Subcutaneous adipose tissue (tissue), 4 donors: ENCODE results near the gene ADGRA1. TPM values are rescaled to one million over a fixed set of nuclear protein-coding genes. Genes with fewer than 3 reads are reported as not detected.

Source experiments
- total RNA-seq, 4 donors: library from RNA; depleted of rRNA; stranded (reverse); fragments of >200 nt; gene quantifications; one replicate each; pipeline ENCODE4 v1.1.0, GENCODE V29; 2016
- TF ChIP-seq, protein P1 (sequence below): fragments of 450-650 bp; IDR thresholded peaks from one replicate; pipeline ENCODE4 v1.5.1; 2016; ENCODE audit warnings: low read depth, mild to moderate bottlenecking, control low read depth, antibody characterized with exemption, moderate library complexity

Gene ADGRA1
- total RNA-seq, 4 donors from 2014 or later: 0.38 TPM; not detected in 3

DNA sequence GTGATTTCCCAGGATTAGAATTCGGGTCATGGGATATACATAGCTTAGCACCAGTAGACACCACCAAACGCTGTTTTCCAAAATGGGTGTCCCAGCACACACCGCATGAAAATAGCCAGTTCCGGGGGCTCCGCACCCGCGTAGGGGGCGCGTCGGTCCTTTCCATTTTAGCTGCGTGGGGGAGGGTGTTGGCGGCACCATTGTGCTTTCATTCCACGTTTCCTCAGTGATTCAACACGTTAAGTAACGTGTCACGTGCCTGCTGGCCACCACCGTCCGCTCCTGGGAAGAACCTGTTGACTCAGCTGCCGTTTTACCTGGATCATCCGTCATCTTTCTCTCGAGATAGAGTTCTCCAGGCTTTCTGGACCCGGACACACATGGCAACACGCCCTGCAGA lies 25.6 kb upstream of the ADGRA1 start:
- TF ChIP-seq, protein P1, sequence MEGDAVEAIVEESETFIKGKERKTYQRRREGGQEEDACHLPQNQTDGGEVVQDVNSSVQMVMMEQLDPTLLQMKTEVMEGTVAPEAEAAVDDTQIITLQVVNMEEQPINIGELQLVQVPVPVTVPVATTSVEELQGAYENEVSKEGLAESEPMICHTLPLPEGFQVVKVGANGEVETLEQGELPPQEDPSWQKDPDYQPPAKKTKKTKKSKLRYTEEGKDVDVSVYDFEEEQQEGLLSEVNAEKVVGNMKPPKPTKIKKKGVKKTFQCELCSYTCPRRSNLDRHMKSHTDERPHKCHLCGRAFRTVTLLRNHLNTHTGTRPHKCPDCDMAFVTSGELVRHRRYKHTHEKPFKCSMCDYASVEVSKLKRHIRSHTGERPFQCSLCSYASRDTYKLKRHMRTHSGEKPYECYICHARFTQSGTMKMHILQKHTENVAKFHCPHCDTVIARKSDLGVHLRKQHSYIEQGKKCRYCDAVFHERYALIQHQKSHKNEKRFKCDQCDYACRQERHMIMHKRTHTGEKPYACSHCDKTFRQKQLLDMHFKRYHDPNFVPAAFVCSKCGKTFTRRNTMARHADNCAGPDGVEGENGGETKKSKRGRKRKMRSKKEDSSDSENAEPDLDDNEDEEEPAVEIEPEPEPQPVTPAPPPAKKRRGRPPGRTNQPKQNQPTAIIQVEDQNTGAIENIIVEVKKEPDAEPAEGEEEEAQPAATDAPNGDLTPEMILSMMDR: no peak

DNA sequence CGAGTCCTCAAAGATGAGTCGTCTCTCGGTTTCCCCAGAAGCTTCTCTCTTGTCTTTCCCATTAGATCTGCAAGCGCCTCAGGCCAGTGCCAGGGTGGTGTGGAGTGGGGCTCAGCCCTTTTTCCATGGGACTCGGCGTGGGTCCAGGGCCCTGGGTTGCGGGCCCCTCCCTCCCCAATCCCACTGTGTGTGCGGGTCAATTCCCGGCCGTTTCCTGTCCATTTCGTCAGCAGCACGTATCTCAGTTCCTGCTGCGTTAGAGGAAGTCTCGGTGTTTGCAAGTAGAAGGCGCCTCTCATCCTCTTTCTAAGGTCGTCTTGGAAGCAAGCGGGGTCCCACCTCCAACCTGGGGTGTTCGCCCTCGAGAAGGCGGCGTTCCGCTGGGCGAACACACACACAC lies 25.1 kb upstream of the ADGRA1 start:
- TF ChIP-seq, protein P1: no peak

DNA sequence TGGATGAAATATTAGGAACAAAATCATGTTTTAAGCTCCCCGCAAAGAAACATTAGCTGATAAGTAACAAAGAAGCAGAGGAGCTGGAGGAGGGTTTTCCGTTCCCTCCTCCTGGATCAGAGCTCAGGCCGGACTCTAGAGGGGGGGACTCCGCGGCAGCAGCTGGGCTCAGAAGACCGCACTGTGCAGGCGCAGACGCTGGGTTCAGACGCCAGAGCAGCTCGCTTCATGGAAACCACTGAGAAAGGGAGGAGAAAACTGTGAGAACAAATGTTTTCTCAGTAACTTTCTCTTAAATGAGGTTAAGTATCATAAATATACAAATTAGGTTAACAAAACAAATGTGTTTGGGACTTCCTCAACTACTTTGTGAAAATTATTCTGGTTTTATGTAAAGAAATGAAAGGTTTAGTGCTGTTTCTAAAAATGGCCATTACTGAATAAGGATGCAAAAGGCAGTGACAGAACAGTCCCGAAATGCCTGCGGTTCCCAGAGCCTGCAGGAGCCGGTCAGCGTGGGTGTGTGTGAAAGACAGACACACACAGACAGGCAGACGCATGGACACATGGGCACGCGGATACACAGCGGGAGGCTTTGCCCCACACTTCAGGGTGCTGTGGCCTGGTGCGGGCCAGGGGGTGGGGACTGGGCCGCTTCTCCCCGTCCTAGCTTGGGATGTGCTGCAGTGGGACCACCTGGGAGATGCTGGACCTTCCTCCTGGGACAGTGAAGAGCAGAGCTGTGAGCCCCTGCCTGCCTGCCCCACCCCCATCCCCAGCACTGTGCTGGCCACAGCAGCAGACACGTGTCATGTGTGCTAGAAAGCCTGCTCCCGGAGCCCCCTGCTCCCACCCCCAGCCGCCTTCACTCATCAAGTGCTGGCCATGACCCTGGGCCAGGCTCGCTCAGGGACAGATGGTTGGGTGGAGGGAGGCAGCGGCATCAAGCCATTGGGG lies 20.3 kb upstream of the ADGRA1 start:
- TF ChIP-seq, protein P1: no peak

DNA sequence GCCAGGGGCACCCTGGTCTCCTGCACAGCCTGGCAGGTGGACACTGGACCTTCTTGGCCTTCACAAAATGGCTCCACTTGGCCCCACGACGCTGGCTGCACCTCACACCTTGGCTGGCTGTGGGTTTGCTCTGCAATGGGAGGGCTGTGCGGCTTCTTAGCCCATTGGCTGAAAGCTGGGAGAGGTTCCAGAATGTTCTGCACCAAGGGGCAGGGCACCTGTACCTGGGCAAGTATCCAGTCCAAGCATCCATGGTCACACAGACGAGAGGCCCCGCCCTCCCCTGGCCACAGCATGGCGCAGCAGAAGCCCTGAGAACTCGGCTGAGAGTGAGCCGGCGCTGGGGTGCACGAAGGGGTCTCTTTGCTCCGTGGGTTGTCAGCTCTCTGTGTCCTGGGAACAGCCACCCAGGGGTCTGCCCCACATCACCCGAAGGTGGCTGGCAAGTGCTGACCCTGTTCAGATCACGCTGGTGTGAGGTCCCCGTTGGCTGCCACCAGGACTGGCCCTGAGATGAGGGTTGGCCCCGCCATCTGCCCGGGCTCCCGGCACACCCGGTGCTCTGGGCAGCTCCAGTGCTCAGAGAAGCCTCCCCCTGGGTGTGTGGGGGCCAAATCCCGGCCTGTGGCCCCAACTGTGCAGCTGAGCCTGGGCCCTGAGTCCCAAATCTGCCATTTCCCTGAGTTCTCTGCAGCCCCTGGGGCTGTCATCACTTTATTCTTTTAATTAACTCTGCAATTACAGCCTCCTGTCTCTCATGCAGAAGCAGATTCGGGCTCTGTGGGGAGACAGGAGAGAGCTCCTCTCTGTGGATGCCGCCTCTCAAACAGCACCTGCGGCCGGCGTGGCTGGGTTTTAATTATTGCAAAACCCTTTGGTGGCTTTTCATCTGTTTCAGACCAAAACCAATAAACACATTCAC lies 19.4 kb upstream of the ADGRA1 start:
- TF ChIP-seq, protein P1: no peak

DNA sequence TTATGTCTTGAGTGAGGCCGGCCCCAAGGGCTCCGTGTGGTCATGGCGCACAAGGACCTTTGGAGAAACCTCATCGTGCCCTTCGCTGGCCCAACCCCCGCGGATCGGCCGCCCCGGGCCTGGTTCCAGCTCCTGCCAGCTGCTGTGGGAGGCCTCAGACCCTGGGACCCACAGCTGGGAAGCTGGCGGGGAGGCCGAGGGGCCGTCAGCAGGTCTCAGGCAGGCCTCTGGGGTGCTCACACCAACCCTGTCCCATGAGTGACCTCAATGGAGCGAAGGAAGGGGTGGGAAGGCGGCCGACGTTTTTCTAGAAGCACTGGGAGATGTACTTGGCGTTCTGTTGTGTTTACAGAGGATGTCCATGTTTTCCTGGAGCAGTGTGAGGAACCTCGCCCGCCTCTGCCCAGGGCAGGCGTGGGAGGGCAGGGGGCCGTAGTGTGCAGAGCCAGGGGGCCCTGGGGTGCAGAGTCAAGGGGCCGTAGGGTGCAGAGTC lies 18.6 kb upstream of the ADGRA1 start:
- TF ChIP-seq, protein P1: no peak

DNA sequence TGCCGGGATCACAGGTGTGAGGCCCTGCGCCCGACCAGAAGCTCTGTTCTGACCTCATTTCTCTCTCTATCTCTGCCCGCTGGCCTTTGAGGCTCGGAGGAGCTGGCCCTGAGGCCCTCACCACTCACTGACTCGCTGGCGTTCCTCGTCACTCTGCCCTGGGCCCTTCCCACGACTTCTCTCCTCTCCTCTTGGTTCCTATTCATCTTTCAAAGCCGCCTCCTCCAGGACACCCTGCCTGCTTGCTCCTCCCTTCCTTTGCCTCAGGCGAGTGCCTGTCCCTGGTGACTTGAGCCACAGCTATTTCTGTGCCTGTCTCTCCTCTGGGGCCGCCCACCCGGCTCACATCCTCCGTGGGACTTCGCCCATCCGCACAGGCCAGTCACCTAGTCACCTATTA lies 17.3 kb upstream of the ADGRA1 start:
- TF ChIP-seq, protein P1: no peak
